C1 segment of cervical spinal cord (tissue), 14 donors: ENCODE measurements around the gene FYTTD1.

Experiments used
- DNase-seq, 14 donors: peaks; one replicate each; lab custom pipeline; 2025; lab: John Stamatoyannopoulos, UW

The FYTTD1 gene

DNA sequence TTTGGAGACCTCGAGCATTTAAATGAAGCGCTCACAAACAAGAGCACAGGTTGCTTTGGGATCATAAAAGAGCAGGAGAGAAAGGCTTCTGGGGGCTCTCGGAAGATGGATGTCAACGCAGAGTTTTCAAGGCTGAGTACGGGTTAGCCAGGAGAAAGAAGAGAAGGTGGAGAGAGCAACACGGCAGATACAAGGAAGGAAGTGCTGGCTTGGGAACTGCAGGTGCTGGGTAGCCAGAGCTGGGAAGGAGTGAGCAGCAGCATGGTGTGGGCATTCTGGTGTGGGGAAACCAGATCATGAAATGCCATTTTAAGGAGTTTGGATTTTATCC is 12.4 kb upstream of the FYTTD1 start:
- no peak for DNase-seq

DNA sequence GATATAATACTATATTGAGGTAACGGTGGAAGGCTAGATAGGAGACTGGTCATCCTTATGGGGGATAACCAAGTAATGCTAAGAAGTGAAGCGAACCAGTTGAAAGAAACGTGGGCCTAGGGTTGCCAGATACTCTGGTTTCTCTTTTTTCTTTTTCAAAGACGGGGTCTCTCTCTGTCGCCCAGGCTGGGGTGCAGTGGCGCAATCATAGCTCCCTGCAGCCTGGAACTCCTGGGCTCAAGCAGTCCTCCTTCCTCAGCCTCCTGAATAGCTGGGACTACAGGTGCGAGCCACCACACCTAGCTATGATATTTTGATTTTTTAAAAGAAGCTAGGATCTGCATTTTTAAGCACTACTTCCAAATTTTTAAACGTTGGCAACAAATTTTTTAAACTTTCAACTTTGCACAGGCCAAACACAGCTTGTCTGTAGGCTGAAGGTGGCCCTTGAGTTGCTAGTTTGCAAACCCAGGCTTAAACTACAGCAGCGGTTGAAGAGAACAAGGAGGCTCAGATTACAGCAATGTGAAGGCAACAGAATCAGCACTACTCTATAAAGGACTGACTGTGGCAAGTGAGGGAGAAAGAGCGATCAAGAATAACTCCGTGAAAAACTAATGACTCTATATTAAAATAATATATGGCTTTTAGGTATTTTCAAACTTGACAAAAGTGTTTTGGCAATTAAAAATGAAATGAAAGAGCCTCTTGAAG is 11.8 kb upstream of the FYTTD1 start:
- no peak for DNase-seq

DNA sequence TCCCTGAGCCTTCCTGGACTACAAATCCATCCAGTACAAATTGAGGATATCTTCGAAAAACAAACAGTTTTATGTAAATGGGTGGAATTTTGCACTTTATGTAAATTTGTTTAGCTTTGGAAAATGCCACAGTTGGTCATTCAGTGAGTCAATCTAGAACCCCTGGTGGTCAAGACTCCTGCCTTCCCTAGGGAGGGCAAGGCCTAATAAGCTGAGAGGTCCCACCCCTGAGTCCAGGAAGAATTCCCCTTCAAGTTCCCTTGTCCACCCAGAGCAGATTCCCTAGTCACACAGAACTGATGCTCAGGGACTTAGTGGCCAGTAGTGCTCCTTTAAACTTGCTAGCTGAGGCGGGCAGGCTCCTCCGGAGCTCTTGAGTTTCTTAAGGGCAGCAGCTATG is 6.9 kb upstream of the FYTTD1 start:
- no peak for DNase-seq

DNA sequence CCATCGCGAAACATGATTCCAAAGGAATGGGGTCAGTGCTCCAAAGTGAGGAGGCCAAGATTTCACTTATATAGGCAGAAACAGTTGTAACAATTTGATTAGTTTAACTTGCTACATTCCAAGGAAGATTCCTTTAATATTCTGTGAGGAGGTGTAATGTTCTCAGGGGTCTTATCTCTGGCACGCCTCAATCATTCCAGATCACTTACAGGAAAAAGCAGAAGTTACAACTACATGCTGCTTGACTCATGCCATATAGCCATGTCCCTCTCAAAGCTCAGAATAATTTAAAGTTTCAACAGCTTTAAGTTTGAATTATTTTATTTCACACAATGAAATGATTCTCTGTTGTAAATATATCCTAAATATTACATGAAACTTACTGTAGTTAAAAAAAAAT is 3.5 kb upstream of the FYTTD1 start:
- no peak for DNase-seq

DNA sequence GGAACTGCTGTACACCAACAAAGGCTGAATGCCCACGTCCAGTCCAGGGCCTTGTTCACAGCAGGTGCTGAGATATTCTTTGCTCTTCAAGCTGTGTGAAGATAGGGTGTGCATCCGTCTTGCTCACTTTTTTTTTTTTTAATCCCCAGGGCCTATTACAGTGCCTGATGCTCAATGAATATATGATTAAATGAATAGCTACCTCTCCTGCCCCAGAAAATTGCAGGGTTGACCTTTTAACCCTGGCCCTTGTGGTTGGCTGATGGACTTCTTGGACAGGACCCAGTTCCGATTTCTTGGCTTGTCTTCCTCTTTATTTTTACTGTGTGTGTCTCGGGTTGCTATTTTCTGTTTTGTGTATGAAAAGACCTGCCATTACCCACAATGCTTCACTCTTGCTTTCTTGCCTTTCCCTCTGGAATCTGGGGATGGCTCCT is 2.9 kb upstream of the FYTTD1 start:
- peak in 3 of 14 donors; percentile 7 to 14 (median 12) for DNase-seq

DNA sequence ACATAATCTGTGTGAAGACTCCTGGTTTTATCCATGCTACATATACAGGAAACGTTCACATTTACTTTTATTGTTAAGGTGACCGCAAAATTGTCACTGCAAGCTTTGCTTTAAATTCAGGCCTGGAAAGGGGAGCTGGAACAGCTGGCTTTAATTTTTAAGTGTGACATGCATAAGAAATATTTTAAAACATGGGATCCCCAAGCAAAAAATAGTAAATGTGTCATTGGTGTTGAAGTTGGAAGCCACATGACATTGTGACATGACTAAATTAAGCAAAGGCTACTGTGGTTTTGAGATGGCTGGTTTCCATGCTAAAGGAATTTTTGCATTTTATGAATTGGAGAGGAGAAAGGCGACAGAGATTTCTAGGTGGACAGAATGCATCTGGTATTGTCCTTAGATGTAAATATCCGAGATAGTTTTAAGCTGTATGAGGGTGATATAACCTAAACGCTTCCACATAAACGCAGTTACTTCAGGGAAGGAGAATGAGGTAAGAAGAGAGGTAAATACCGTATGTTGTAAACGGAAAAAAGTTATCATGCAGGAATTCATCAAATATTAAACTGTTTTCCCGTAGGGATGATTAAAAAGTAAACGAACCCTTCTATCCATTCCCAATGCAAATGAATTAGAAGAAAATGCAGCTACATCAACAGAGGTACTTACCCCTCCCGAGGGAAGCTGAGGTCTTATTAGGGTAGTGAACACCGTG is 927 bp upstream of the FYTTD1 start:
- DNase-seq: peak in 1 of 14 donors; percentile 54

DNA sequence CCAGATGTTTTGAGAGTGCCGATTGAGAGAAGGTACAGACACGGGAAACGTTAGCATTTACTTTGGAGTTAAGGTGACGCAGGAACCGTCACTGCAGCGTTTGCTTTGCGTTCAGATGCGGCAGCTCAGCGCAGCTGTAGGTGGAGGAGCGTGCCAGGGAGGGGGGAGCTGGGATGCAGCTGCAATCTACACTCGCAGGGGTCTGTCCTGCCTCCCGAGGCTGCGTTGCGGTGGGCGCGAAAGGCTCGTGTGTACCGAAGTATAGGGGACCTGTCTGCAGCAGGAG is 425 bp upstream of the FYTTD1 start:
- DNase-seq: peak in 1 of 14 donors; percentile 85

DNA sequence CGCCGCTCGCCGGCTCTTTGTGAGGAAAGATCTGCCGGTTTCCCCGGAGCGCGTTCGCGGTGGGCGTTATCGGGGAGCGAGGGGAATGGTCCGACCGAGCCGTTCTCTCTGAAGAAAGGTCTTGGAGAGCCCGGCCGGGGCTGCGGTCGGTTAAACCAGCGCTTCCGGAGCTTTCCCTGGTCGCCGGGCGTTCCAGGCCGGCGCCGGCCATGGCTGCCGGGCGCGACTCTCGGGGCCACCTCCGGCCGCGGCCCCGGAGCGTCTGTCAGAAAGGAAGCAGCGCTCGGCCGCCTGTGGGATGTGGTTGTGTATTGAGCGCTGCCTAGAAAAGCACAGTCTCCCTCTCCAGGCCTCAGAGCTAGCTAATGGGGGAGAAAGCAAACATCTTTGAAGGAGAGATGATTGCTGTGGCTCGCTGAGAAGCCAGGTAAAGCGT is 731 bp downstream of the FYTTD1 start:
- DNase-seq: peak in 12 of 14 donors; percentile 23 to 78 (median 54)

DNA sequence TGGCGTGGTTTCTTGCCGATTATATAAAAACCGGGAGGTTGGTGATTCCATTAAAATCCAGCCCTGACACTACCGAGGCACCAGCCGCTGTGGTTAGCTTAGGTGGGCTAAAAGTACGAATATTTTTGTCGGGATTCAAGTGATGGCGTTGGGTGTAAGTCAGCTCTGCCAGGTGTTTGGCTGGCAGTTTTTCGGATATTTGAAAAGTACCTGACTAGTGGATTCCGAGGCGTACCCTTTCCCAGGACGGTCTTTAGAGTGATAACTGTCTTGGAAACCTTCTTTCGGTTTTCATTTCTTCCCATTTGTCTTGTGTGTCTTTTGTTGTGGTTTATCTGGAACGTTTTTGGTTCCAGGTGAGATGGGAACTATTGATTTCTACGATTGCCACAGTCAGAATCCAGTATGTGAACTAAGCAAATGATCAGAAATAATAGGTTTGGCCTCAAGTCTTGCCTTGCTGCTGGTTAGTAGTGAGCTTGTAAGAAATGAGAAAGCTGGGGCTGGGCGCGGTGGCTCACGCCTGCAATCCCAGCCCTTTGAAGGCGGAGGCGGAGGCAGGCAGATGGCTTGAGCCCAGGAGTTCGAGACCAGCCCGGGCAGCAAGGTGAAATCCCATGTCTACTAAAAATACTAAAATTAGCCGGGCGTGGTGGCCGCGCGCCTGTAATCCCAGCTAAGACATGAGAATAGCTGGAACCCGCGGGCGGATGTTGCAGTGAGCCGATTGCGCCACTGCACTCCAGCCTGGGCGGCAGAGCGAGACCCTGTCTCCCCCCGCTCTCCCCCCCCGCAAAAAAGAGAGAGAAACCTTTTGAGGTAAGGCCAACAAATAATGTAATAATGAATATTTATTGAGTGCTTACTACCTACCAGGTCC is 1.4 kb downstream of the FYTTD1 start:
- peak in 9 of 14 donors; percentile 5 to 44 (median 20) for DNase-seq

DNA sequence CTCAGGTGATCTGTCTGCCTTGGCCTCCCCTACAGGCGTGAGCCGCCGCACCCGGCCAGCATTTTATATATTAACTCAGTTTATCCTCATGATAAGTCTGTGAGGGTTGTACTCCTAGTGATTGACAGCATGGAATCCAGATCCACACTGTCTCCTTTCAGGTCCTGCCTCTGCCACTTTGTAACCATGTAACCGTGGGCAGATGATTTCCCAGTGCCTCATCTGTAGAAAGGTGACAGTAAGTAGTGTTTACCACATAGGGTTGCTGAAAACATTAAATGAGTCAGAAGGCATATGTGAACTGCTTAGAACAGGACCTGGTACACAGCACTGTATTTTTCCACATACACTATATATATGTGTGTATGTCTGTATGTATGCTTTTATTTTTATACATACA is 2.4 kb downstream of the FYTTD1 start:
- no peak for DNase-seq

DNA sequence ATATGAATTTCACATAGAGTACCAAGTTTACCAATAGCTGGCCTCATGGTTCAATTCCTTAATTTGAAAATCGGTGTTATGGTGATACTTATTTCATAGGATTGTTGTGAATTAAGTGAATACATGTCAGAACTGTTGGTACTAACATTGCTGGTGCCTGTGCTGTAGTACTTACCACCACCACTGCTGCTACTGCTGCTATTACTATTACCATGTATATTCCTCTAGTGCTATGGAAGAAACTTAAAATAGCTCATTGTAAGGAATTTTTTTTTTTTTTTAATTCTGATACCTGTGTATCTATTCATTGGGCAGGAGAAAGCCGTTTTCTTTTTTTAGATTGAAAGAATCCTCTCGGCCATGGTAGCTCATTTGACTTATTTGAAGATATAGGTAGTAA is 3.6 kb downstream of the FYTTD1 start:
- no peak for DNase-seq

DNA sequence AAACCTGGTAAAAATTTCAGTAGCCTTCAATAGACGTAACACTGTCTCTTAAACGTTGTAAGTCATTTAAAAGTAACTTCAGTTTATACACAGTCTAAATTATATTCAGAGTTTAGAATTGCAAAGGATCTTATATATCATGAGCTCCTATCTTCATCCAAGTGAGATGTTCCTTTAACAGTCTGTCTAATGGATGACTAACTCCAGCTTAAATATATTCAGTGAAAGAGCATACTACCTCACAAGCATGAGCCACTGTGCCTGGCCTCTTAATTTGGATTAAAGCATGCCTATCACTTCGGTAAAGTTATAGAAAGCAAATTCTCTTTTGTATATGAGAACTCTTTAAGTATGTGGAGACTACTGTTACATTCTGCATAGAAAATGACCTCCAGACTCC is 7.0 kb downstream of the FYTTD1 start:
- DNase-seq: no peak

DNA sequence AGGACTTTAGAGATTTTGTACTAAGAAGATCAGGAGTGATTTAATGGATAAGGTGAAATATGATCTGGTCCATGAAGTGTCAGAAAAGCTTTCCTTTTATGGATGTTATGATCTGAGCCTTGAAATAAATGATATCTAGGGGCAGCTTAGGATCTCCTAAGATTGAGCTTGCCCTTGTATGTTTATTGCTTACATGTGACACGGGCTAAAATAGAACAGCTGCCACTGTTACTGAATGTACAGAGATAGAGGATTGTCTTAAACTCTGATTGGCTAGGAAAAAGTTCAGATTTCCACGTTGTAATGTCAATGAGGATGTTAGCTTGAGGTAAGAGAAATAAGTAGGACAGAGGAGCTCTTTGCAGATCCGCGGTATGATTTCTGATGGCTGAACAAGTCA is 8.8 kb downstream of the FYTTD1 start:
- DNase-seq: no peak

DNA sequence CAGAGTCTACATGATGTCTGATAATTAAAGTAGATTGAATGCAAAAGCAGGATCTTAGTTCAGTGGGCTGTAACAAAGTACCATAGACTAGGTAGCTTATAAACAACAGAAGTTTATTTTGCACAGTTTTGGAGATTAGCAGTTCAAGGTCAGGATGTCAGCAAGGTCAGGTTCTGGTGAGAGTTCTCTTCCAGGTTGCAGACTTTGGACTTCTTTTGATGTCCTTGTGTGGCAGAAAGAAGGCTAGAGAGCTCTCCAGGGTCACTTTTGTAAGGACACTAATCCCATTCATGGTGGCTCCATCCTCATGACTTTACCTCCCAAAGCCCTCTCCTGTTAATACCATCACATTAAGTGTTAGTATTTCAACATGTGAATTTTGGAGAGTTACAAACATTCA is 12.1 kb downstream of the FYTTD1 start:
- DNase-seq: no peak

DNA sequence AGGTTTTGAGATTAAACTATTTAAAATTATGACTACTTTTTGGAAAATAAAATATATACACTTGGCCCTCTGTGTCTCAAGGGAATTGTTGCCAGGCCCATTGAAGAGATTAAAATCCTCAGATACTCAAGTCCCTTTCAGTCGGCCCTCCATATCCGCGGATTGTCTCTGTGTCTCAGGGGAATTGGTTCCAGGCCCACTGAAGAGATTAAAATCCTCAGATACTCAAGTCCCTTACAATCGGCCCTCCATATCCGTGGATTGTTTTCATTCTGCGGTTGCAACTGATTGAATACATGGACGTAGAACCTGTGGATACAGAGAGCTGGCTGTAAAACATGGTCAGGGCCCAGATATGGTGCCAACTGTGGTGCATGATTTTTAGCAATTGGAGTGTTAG is 25.6 kb downstream of the FYTTD1 start:
- no peak for DNase-seq

DNA sequence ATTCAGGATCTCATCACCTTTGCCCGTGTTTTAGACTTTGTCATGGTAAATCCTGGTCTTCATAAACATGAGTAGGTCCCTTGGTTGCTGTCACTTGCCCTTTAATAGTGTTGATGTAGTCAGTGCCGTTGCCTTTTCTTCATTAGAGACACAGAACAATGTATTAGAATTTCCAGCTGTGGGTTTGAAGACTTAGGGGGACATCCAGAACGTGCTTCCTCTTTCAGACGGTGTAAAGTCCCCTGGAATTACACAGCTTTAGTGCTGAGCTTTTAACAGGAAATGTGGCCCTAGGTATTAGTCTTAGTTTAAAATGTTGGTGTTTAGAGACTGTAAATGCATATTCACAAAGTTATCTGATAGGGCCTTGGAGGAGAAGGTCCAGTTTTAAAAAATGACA is 32.5 kb downstream of the FYTTD1 start:
- DNase-seq: no peak

DNA sequence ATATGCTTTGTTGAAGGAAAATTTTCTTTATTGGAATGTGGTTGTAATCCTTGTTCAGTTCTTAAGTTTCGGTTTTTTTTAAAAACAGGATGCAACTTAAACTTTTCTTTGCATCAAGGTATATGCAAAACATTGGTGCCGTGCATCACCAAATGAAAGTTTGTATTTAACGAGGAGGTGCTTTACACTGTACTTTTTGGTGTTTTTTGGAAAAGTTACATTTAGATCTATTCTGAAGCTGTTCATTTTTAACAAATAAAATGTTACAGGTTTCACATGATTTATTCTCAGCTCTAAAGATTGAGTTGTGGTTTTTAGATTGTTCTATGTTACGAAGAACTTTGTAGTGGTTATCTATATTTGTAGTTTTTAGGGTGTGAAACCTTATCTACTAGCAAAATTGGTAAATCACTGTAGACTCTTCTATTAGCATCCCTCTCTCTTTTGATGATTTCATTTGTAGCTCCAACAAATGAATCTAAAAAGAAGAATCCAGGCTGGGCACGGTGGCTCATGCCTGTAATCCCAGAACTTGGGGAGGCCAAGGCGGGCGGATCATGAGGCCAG is 34.4 kb downstream of the FYTTD1 start:
- DNase-seq: no peak

DNA sequence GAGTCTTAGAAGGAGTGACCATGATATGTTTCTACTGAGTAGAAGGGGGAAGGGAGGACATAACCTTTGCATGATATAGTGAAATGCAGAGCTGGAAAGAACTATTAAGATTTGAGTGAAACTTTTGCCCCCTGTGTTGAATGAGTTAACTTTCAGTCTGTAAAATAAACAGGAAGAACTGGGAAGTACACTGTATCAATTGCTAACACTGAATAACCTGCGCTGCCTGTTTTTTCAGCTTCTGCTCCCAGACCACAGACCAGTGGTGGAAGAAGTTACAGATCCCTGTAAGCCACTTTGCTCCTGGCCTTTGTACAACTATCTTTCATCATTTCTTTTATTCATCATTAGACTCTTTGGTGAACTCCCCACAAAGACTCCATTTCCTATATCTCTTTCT is 37.7 kb downstream of the FYTTD1 start:
- DNase-seq: no peak

DNA sequence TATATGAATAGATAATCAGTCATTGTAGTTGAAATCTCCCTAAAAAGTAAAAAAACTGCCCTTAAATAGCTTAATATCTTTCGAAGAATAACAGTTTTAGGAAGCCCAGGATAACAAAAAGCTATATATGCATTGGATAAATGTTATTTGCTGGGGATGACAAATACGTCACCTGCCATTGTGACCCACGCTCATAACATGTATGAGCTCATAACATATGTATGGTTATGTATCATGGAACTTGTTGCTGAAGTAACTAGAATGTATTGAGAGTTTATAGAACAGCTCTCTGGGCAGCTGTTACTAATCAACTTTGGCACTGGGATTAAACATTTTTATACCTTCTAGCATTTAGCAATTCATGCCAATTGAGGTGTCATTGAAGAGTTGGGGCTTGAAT is 39.6 kb downstream of the FYTTD1 start:
- no peak for DNase-seq

DNA sequence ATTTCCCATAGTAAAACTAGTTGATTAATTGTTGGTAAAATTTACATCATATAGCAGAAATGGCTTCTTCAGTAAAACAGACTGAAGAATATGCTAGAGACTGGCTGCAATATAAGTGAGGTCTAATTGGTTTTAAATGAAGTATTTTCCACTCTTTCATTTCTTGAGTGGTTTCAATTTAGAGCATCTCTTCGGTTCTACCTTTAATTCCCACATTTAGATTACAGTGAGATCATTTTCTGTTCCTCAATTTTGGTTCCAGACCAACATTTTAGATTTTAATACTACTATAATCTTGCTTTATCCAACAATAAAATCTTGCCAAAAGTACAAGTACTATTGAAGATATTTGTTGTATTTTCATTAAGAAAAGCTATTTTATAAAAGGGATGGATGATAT is 40.4 kb downstream of the FYTTD1 start:
- no peak for DNase-seq

DNA sequence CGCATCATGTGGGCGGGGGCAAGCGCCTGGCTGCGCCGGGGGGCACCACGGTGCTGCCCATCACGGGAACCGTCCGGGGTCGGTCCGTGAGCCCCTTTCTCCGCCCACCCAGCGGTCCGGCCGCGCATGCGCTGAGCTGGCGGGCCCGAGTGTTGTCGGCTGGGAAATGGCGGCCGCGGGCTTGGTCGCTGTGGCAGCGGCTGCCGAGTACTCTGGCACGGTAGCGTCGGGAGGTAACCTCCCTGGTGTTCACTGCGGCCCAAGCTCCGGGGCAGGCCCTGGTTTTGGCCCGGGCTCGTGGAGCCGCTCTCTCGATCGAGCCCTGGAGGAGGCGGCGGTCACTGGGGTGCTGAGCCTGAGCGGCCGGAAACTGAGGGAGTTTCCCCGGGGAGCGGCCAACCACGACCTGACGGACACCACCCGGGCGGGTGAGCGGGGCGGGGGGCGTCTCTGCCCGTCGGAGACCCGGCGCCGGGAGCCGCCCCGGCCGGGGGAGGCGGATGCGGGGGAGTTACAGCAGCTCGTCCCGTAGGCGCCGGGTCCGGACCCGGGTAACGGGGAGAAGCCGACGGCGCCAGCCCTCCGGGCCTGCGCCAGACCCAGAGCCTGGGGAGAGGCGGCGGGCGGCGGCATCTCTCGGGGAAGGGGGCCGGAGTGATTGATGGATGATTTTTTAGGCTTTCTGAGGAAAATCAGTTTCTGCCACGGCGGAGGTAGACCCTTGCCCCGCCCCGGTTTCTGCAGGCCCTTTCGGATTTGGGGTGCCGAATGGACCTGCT is 41.6 kb downstream of the FYTTD1 start, which contains the start of gene LRCH3:
LRCH3 (plus strand) TSS at position 142 of the 779 bp plus-strand sequence; CDS start at position 167, 25 bp downstream.
- peak in 13 of 14 donors; percentile 44 to 94 (median 84) for DNase-seq
